Heart left ventricle (tissue), 16 donors: ENCODE measurements around the gene NAP1L4. TPM values are rescaled to one million over a fixed set of nuclear protein-coding genes. Genes with fewer than 3 reads are reported as not detected.

Experiments used
- ATAC-seq, 4 donors: fragments of 200-7000 bp; cut with Tn5 transposase; one replicate each; pipeline ENCODE4 v1.9.1; 2020 to 2022; ENCODE audit warnings: moderate library complexity in 4 of 4, mild to moderate bottlenecking in 3 of 4, moderate number of reproducible peaks in 1 of 4
- DNase-seq, 5 donors: peaks; one replicate each; pipeline ENCODE4 v3.0.0-alpha.2; 2020
- H3K27ac ChIP-seq, 12 donors: fragments of 200-600 bp; sonication (generic) in 4 of 12; one replicate each; pipeline versions ENCODE4 v1.5.0 to v1.8.0; 2016 to 2022; ENCODE audit warnings: mild to moderate bottlenecking in 2 of 12
- H3K27me3 ChIP-seq, 9 donors: fragments of 200-600 bp; sonication (generic) in 2 of 9; one replicate each; pipeline versions ENCODE4 v1.5.1 to v1.8.0; 2016 to 2022; ENCODE audit warnings: mild to moderate bottlenecking in 3 of 9
- H3K36me3 ChIP-seq, 9 donors: fragments of 200-600 bp; sonication (generic) in 2 of 9; one replicate each; pipeline versions ENCODE4 v1.5.0 to v1.8.0; 2018 to 2022; ENCODE audit warnings: mild to moderate bottlenecking in 2 of 9
- H3K4me1 ChIP-seq, 12 donors: fragments of 200-600 bp; sonication (generic) in 4 of 12; one replicate each; pipeline versions ENCODE4 v1.5.0 to v1.8.0; 2016 to 2022; ENCODE audit warnings: mild to moderate bottlenecking in 3 of 12
- H3K4me3 ChIP-seq, 12 donors: fragments of 200-600 bp; sonication (generic) in 4 of 12; one replicate each; pipeline versions ENCODE4 v1.5.0 to v1.8.0; 2017 to 2022; ENCODE audit warnings: mild to moderate bottlenecking in 9 of 12, moderate library complexity in 4 of 12
- H3K9me3 ChIP-seq, 12 donors: fragments of 200-600 bp; sonication (generic) in 4 of 12; one replicate each; pipeline versions ENCODE4 v1.5.0 to v1.8.0; 2016 to 2022; ENCODE audit warnings: mild to moderate bottlenecking in 1 of 12
- POLR2A ChIP-seq, 2 donors: fragments of 450-650 bp; IDR thresholded peaks; one replicate each; pipeline ENCODE4 v1.6.1; 2017; ENCODE audit warnings: antibody characterized with exemption in 2 of 2, mild to moderate bottlenecking in 2 of 2, moderate library complexity in 2 of 2
- WGBS, 4 donors: extraction: QIAGEN DNeasy Blood & Tissue Kit in 2 of 4; methylation state at CpG; one replicate each; pipeline versions ENCODE4 v1.1.5 to v1.1.7; 2013 to 2018; 5-methylcytosine and 5-hydroxymethylcytosine counted together
- intact Hi-C, 10 donors: fragments of 100-400 bp; cut with DNase I; formaldehyde crosslinking; loops; one replicate each; pipeline versions ENCODE4 v1.11.1 to v1.14.2; 2022
- polyA plus RNA-seq, 2 donors: library from polyadenylated mRNA; stranded (reverse); fragments of 200-250 nt; gene quantifications; one replicate each; pipeline ENCODE4 v1.2.3, GENCODE V29; 2013
- total RNA-seq, 9 donors: library from RNA; depleted of rRNA in 2 of 9; stranded (reverse); fragments of >200 nt in 2 of 9; fragmentation: NEBNext Ultra II Directional in 3 of 9; extraction: Animal tissue kit (Norgen Biotek cat#: 25700) in 3 of 9; gene quantifications; one replicate each; pipeline versions ENCODE4 v1.1.0 to v1.2.4, GENCODE V29; 2016 to 2023
- TF ChIP-seq, protein P1 (sequence below), 12 donors: fragments of 200-600 bp; sonication (generic) in 4 of 12; IDR thresholded peaks; one replicate each; pipeline versions ENCODE4 v1.5.0 to v1.8.0; 2018 to 2022; ENCODE audit warnings: antibody characterized with exemption in 12 of 12, mild to moderate bottlenecking in 5 of 12
- donor health status: ischemic (EF 13 %, LVEDD 7.1; RV severe dilation, severe dysfunction).
- donor health status: healthy with polysubstance abuse.
- donor health status: DM: no; HTN: yes; CAD: no.
- donor health status: DM: no; HTN: no; CAD: no.
- donor health status: ischemic (EF 25% LVEDD 6.9; RV normal size, moderate dysfunction).
- donor health status: ischemic (EF 25% LVEDD 5.7; RV mildly dilated, moderate dysfunction).
- donor health status: healthy.
- donor health status: DM: yes; HTN: yes; CAD: no.
- donor health status: ischemic (EF 35%, LVEDD 5.7; RV mildly dilated, moderate dysfunction).
- donor health status: nonischemic (EF 11% LVEDD 7.7; RV severe dilation, severe dysfunction).
- donor health status: DM: yes; HTN: yes; CAD: no.
- donor health status: PGD.
- donor health status: ischemic (EF 29% LVEDD 5.4; RV normal size, mild dysfunction).
- donor health status: nonischemic (EF 23%, LVEDD 6.1; RV moderate dilation, normal function).

Gene NAP1L4
- total and polyA plus RNA-seq, 11 donors = 119 to 216 (median 167) TPM

DNA sequence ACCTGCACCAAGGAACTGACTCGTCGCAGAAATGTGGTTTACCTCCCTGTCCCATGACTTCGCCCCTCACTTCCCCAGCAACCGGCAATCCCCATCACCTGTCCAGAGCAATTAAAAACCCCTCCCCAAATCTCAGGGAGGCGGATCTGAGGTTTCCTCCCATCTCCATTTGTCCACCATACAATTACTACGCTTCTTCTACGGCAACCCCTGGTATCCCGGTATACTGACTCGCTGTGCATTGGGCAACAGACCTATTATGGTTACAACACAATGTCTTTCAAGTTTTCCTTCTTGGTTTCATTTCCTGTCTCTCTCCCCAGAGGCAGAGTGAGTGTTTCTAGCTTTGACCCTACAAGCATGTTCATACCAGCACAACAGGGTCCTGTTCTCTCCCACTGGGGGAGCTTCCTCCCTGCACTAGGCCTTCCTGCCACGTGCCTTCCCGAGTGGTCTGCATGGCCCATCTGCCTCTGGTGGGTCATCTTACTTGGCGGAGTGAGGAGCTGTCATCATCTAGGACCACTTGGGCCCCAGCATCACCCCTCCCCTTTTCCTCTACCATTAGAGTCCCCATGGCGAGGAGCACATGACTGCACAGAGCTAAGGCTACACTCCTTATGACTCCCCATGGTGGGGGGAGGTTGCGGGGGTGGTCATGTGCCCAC lies 30.3 kb upstream of the NAP1L4 start:
- H3K36me3 ChIP-seq = peaks cover 0 to 71% (median 63%) of the 10 kb centered on the region in 9 donors
- H3K4me1 ChIP-seq = peaks cover 0 to 33% (median 0%) of the 10 kb centered on the region in 12 donors
- WGBS, 4 donors = 80 to 85% (median 84%) methylated on average over 13 to 14 of the region's 14 CpGs
- ATAC-seq (peak in 3 of 4 donors; percentile 44), DNase-seq (peak in 1 of 5 donors; percentile 24)
- no peak overlapping the region for H3K4me3 ChIP-seq
- H3K27ac ChIP-seq = peak overlapping the region in 1 of 12 donors; percentile 42
- no peaks in the 10 kb centered on the region for H3K27me3 ChIP-seq
- no peaks in the 10 kb centered on the region for H3K9me3 ChIP-seq
- TF ChIP-seq POLR2A (IDR thresholded peaks at IDR 0.05) = no peak
- TF ChIP-seq, protein P1, sequence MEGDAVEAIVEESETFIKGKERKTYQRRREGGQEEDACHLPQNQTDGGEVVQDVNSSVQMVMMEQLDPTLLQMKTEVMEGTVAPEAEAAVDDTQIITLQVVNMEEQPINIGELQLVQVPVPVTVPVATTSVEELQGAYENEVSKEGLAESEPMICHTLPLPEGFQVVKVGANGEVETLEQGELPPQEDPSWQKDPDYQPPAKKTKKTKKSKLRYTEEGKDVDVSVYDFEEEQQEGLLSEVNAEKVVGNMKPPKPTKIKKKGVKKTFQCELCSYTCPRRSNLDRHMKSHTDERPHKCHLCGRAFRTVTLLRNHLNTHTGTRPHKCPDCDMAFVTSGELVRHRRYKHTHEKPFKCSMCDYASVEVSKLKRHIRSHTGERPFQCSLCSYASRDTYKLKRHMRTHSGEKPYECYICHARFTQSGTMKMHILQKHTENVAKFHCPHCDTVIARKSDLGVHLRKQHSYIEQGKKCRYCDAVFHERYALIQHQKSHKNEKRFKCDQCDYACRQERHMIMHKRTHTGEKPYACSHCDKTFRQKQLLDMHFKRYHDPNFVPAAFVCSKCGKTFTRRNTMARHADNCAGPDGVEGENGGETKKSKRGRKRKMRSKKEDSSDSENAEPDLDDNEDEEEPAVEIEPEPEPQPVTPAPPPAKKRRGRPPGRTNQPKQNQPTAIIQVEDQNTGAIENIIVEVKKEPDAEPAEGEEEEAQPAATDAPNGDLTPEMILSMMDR (IDR thresholded peaks at IDR 0.05) = no peak
- intact Hi-C loops = loop anchor here in 4 of 10 donors (5.0 to 10.0 kb wide), 3 partner anchors 45 to 332 kb away; no protein-coding TSS in a partner anchor

DNA sequence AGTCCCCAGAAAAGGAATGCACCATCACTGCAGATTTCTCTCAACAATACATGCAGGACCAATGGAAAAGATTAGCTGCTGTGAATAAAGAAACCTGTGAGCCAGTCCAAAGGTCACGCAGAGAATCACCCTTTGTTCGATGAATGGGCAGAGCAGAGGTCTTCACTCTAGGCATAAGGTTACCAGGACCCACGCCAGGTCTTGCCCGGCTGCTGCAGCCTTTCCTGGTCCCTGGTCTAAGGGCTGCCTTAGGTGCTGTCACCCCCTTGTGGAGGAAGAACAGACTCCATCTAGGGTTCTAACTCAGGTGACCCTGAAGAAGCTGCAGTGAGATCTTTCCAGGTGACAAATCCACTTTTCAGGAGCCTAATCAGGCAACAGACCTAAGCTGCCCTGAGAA lies 29.0 kb upstream of the NAP1L4 start:
- peak; percentile 41 to 68 (median 62) for ATAC-seq
- WGBS, 4 donors = 52 to 63% (median 53%) methylated on average over 4 of the region's 4 CpGs

DNA sequence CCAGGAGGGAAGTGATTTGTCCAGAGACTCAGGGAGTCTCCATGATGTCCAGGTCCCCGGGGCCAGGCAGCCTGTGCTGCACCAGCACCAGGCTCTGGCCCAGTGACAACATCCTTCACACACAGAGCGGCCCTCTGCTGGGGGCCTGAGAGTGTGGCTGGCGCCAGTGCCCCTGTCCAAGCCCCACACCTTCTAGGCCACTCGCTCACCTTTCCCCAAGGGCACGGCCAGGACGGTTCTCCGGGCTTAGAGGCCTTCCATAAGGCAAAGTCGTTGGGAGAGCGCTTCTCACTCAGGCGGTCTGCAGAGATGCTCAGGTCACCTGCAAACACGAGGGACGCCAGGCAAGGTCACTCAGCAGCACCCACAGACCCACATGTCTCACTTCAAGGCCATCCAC lies 27.9 kb upstream of the NAP1L4 start:
- peaks cover 0 to 72% (median 65%) of the 10 kb centered on the region in 9 donors for H3K36me3 ChIP-seq
- H3K27me3 ChIP-seq = no peaks in the 10 kb centered on the region
- no peak overlapping the region for H3K27ac ChIP-seq
- intact Hi-C loops = loop anchor here in 4 of 10 donors (5.0 to 10.0 kb wide), 3 partner anchors 43 to 335 kb away; no protein-coding TSS in a partner anchor
- no peak for ATAC-seq
- no peak overlapping the region for H3K4me3 ChIP-seq
- WGBS, 4 donors = 93 to 97% (median 95%) methylated on average over 10 to 12 of the region's 12 CpGs
- TF ChIP-seq POLR2A (IDR thresholded peaks at IDR 0.05) = no peak
- TF ChIP-seq, protein P1 (IDR thresholded peaks at IDR 0.05) = no peak
- no peak for DNase-seq
- peaks cover 0 to 33% (median 0%) of the 10 kb centered on the region in 12 donors for H3K4me1 ChIP-seq
- no peaks in the 10 kb centered on the region for H3K9me3 ChIP-seq

More for the DNA sequence above, 29.0 kb upstream of the NAP1L4 start:
- TF ChIP-seq, protein P1 (IDR thresholded peaks at IDR 0.05) = peak; percentile 21 to 59 (median 40)
- no peak for TF ChIP-seq POLR2A (IDR thresholded peaks at IDR 0.05)
- DNase-seq = no peak
- H3K27ac ChIP-seq = no peak overlapping the region
- no peak overlapping the region for H3K4me3 ChIP-seq
- peaks cover 0 to 72% (median 65%) of the 10 kb centered on the region in 9 donors for H3K36me3 ChIP-seq
- intact Hi-C loops = loop anchor here in 4 of 10 donors (5.0 to 10.0 kb wide), 3 partner anchors 44 to 334 kb away; no protein-coding TSS in a partner anchor
- H3K27me3 ChIP-seq = no peaks in the 10 kb centered on the region
- no peaks in the 10 kb centered on the region for H3K9me3 ChIP-seq
- peaks cover 0 to 33% (median 0%) of the 10 kb centered on the region in 12 donors for H3K4me1 ChIP-seq

DNA sequence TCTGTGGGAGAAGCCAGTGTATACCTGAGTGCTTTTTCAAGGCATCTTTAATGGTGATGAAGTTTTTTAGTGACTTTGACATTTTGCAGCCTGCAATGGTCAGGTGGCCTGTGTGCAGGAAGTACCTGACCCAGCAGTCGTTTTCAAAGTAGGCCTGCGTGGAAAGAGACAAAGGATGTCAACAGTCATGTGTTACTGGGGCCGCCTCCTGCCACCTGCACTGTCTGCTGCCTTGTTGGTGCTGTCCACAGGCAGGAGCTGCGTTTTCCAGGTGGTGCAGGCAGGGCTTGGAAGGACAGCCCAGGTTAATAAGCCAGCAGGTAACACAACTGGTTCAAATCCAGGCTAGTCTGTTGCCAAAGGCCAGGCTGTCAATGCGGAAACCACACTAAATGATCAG lies 26.5 kb upstream of the NAP1L4 start:
- Histone ChIP-seq H3K36me3 (peaks cover 0 to 76% (median 68%) of the 10 kb centered on the region in 9 donors), H3K4me1 (peaks cover 0 to 35% (median 0%) of the 10 kb centered on the region in 12 donors), H3K9me3 (no peaks in the 10 kb centered on the region), H3K27me3 (no peaks in the 10 kb centered on the region), H3K27ac (no peak overlapping the region), H3K4me3 (no peak overlapping the region)
- intact Hi-C loops = no loop called here
- ATAC-seq (no peak), DNase-seq (no peak)
- WGBS, 4 donors = 72 to 94% (median 85%) methylated on average over 3 to 5 of the region's 5 CpGs
- no peak for TF ChIP-seq POLR2A (IDR thresholded peaks at IDR 0.05)
- TF ChIP-seq, protein P1 (IDR thresholded peaks at IDR 0.05) = no peak
